IPS DF 4.7 (cell line): ENCODE measurements around the gene POMT2.
A peak's percentile ranks its signal among the peaks of the same experiment; 100 is the strongest.
"Not testable (repeated sequence)": the region's sequence is repeated elsewhere in the genome, so short reads cannot be mapped to it uniquely, and the experiment has no call there.

Source experiments
- DNase-seq: peaks from one replicate; pipeline ENCODE4 v3.0.0-alpha.2; 2013; ENCODE audit warnings: low spot score; ENCODE audit errors: extremely low read depth

POMT2 gene

GRCh38 chr14:77320238-77320935 is at the start of gene POMT2:
Gene POMT2 (minus strand): TSS chr14:77320883. CDS start chr14:77320681, 202 bp downstream.
- peak; percentile 66 for DNase-seq

- no peak for DNase-seq
These were observed 48.6 kb upstream of the POMT2 start for GRCh38 chr14:77369285-77369684.

GRCh38 chr14:77364146-77364545 is 43.5 kb upstream of the POMT2 start:
- DNase-seq = no peak

- DNase-seq = no peak
These were observed 38.9 kb upstream of the POMT2 start for GRCh38 chr14:77359626-77360025.

GRCh38 chr14:77356899-77357298 is 36.2 kb upstream of the POMT2 start:
- DNase-seq = no peak

GRCh38 chr14:77355811-77356210 is 35.1 kb upstream of the POMT2 start:
- no peak for DNase-seq

- no peak for DNase-seq
These were observed 32.9 kb upstream of the POMT2 start for GRCh38 chr14:77353469-77354141.

GRCh38 chr14:77347751-77348150 is 27.1 kb upstream of the POMT2 start:
- DNase-seq = no peak

GRCh38 chr14:77346495-77346894 is 25.8 kb upstream of the POMT2 start:
- no peak for DNase-seq

GRCh38 chr14:77344377-77344996 is 23.8 kb upstream of the POMT2 start:
- DNase-seq = no peak

- no peak for DNase-seq
These were observed 23.0 kb upstream of the POMT2 start for GRCh38 chr14:77343662-77344061.

- DNase-seq = no peak
These were observed 22.2 kb upstream of the POMT2 start for GRCh38 chr14:77342726-77343397.

- no peak for DNase-seq
These were observed 19.7 kb upstream of the POMT2 start for GRCh38 chr14:77340389-77340788.

- DNase-seq = no peak
These were observed 18.7 kb upstream of the POMT2 start for GRCh38 chr14:77339407-77339806.

- no peak for DNase-seq
These were observed 17.6 kb upstream of the POMT2 start for GRCh38 chr14:77338302-77338701.

- no peak for DNase-seq
These were observed 17.2 kb upstream of the POMT2 start for GRCh38 chr14:77337880-77338279.

GRCh38 chr14:77337255-77337654 is 16.6 kb upstream of the POMT2 start:
- DNase-seq = not testable (repeated sequence)

- DNase-seq = no peak
These were observed 14.9 kb upstream of the POMT2 start for GRCh38 chr14:77335576-77335975.

- DNase-seq = no peak
These were observed 9.2 kb upstream of the POMT2 start for GRCh38 chr14:77329872-77330271.

GRCh38 chr14:77327111-77327510 is 6.4 kb upstream of the POMT2 start:
- no peak for DNase-seq

- DNase-seq = no peak
These were observed 5.0 kb upstream of the POMT2 start for GRCh38 chr14:77325746-77326094.
